Activated CD8-positive, alpha-beta memory T cell treated with anti-CD3 and anti-CD28 coated beads for 1 hour (primary cell): ENCODE measurements around the gene KAT2A.

Experiments used
- DNase-seq, 2 donors: peaks; one replicate each; pipeline ENCODE4 v3.0.0-alpha.2; 2020; ENCODE audit warnings: low read depth in 1 of 2; ENCODE audit errors: extremely low read depth in 1 of 2

The KAT2A gene

DNA sequence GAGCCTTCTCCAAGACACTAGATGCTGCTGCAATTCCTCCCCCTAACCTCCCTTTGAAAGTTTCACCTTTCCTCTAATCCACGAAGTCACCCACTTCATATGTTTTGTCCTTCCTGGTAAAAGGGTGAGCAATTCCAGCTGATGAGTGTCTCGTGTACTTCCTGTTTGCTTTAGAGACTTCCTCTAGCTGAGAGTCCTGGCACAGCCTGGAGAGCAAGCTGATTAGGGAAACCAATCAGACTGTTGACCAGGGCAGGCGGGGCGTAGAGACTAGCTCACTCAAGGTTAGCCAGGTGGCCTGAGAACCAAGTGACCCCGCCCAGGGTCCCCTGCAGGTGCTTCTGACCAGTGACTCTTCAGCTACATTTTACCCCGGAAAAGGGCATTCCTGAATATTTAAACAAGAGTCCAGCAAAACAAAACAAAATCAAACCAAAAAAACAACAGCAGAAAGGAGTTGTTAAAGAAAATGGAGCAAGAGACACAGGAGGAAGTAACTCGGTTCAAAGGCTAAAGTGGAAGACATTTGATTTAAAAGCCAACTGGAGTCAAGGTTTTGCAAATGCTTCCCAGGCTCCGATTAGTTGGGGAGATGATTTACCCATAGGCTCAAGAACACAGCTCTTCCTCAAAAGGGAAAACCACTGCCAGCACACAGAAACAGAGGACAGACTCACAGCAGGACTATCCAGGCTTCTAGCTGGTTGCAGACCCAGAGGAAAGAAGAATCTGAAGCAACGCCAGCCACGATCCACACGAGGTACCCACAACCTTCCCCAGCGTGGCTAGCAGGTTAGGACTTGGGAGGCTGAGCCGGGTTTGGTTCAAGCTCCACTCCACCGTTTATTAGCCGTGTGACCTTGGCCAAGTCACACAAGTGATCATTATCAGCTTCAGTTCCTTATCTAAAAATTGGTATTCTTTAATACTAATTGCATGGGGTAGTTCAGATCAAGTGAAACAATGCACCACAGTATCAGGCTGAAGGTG, 14.8 kb upstream of the KAT2A start:
- DNase-seq: no peak

DNA sequence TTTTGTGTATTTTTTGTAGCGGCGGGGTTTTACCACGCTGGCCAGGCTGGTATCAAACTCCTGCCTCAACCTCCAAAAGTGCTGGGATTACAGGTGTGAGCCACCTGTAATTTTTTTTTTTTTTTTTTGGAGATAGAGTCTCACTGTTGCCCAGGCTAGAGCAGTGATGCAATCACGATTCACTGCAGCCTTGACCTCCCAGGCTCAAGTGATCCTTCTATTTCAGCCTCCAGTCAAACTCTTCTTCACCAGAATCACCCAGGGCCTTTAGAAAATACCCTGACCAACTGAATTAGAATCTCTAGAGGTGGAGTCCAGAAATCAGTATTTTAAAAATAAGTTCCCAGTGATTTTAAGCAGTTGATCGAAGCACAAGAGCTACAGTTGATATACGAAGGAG, 14.0 kb upstream of the KAT2A start:
- DNase-seq: no peak

DNA sequence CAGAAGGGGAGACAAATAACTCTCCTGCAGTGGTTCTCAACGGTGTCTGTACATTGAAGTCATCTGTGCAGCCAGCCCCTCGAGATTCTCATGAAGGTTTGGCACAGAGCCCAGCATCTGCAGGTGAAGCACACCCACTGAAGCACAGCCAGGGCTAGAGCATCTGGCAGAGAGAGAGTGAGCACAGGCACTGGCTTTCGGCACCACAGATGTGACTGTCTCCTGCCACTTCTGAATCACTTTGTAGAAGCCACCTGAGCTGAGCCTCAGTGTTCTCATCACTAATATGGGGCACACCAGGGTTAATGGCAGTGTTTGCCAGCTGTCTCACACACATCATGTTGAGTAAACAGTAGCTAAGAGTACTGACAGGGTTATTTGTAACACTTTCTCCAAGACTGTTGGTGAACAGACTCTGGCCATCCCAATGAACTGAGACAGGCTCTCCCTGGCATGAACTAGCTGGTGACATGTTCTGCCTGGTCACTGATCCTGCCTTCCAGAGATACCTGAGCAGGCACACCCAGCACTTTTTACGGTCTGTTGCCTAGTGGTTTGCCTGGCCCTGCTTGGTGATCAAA, 12.4 kb upstream of the KAT2A start:
- no peak for DNase-seq

DNA sequence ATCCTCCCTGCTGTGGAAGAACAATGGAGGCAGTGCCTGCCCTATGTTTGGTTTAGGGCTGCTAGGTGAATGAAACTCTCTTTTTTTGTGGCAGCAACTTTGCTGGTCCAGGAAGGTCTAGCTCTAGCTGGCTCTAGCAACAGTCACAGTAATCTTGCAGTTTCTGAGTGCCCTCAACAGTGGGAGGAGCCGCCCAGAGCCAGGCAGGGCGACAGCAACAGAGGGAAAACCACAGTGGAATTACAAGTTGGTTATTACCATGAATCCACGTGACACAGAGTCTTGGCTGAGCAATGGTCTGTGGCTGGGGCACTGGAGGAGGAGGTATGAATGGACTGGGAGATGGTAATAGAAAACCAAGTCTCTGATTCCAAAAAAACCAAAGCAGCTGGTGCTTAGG, 11.8 kb upstream of the KAT2A start:
- no peak for DNase-seq

DNA sequence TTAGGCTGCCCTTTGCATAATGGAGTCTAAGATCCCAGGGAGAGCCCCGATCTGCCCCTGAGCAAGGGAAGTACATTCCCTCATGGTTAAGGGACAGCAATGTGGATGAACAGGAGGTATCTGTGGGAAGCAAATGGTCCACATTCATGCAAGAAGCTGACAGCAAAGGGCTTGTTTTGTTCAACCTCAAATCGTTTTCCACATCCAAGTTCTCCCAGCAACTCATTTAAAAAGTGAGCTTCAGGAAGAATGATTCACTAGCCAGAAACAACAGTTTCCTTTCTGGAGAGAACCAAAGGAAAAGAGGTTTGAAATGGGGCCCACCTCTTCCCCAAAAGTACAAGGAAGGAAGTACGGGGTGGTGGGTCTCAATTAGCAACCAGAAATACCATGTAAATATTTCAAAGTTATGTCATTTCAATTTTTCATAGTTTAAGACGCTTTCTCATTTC, 10.8 kb upstream of the KAT2A start:
- no peak for DNase-seq

DNA sequence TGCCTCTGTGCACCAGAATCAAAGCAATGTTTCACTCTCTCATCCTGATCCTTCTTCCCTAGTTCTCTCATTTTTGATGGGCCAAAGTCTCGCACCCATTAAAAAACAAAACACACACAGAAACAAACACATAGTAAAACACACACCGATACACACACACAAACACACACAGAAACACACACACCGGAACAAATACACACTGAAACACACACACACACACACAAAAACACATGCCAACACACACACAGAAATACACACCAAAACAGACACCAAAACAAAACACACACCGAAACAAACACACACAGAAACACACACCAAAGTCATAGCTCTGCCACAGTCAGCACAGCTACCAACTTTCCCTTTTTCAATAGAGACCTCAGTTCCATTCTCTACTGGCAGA, 10.1 kb upstream of the KAT2A start:
- DNase-seq: no peak

DNA sequence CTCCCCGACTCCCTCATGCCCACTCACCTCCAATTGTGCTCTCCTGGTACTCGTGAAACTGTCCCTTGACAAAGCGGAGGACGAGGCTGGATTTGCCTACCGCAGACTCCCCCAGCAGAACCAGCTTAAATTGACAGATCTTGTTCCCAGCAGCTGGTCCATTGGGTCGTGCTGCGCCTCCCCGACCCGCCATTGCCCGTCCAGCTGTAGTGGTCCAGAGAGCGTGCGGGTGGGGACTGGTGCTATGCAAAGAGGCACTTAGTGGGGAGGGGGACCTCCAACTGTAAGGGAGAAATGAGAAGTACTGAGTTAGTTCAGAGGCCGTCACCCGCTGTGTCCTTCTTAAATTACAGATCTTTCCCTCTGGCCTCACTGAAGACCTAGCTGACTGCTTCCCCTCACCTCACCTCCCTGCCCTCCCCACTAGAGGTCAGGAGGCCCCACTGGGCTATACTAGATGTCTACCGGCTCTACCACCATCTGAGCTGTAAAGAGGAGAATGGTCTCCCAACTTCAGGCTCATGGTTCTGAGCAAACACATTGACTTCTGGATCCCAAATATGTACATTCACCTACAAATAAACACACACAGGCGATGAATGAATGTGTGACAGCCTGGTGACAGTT, 9.3 kb upstream of the KAT2A start:
- no peak for DNase-seq

DNA sequence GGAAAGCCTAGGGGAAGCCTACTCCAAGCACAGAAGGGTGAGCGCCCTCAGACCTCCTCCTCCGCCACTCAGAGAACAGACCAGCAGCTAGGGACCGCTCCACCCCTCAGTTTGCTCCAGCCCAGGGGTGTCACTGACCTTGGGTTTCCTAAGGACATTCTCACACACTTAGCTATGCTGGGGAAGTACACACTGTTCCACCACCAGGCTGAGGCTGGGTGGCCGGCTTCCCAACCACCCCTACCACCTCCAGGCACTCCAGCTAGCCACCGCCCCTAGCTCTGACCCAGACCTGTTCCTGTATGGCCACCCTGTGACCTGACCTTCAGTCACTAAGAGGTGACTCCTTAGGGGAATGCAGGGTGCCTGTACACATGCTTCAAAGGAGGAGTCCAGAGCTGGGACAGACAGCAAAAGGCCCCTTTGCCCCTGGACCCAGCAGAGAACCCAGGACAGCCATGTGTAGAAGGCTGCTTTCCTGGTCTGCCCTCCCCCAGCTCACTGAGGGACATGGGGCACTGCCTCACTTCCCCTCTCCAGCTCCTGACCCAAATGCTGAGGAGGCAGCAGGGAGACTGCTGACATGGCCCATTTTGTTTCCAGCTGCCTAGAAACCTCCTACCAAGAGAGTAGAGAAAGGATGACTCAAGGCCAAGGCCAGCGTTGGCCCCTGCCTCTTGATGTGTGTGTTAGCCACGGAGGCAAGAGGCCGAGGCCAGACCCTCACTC, 8.1 kb upstream of the KAT2A start:
- DNase-seq: no peak

DNA sequence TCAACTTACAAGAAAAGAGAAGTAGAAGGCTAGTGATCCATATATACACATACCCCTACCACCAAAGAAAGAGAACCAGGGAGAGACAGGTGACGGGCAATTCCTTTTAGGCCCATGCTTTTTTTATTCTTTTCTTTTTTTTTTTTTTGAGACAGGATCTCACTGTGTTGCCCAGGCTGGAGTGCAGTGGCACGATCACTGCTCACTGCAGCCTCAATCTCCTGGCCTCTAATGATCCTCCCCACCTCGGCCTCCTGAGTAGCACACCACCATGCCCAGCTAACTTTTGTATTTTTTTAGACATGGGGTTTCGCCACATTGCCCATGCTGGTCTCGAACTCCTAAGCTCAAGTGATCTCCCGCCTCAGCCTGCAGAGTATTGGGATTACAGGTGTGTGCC, 6.2 kb upstream of the KAT2A start:
- no peak for DNase-seq

DNA sequence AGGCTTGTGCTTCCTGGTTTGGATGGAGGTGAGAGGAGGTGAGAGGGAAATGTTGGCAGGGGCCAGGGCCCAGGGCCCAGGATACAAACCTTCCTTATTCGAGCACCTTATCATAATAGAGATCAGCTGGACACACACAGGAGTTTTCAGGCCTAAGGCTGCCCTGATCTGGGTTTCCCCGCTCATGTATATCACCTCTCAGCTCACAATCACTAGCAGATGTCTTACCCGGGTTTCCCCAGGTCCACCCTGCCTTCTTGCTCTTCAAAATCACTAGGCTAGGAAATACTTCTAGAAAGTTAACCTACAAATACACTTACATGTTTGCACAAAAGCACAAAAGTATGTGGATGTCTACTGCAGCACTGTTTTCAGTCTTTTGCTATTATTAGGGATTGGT, 5.7 kb upstream of the KAT2A start:
- no peak for DNase-seq

DNA sequence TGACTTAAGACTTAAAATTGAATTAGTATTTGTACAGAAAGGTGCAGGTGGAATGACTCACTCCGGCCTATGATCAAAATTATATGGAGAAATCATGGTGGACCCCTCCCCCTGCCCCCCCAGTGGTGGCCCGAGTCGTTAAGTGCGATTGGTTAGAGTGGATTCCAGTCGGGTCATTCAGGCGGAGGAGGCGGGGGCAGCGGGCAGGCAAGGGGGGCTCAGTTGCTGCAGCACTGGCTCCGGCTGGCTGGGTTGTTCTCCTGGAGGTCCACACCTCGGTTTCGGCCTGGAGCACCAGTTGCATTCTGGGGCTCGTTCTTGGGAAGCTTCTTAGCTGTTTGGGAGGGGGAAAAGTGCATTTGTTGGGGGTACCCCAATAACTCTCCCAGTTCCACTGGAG, 4.4 kb upstream of the KAT2A start:
- no peak for DNase-seq

DNA sequence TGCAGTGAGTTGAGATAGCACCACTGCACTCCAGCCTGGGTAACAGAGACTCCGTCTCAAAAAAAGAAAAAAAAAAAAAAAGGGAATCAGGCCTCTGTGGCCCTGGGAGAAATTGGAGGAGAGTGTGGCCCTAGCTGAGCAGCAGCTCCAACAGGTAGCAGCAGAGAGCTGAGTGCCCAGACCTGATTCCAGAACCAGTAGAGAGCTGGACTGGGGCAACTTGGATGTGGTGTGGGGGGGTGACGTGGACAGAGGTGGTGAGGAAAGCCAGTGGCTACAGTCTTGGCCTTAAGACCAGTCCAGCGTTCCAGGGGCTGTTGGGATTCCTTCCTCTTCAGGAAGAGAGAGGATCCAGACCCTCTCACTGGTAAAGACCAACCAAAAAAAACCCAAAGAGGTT, 3.1 kb upstream of the KAT2A start:
- DNase-seq: no peak

DNA sequence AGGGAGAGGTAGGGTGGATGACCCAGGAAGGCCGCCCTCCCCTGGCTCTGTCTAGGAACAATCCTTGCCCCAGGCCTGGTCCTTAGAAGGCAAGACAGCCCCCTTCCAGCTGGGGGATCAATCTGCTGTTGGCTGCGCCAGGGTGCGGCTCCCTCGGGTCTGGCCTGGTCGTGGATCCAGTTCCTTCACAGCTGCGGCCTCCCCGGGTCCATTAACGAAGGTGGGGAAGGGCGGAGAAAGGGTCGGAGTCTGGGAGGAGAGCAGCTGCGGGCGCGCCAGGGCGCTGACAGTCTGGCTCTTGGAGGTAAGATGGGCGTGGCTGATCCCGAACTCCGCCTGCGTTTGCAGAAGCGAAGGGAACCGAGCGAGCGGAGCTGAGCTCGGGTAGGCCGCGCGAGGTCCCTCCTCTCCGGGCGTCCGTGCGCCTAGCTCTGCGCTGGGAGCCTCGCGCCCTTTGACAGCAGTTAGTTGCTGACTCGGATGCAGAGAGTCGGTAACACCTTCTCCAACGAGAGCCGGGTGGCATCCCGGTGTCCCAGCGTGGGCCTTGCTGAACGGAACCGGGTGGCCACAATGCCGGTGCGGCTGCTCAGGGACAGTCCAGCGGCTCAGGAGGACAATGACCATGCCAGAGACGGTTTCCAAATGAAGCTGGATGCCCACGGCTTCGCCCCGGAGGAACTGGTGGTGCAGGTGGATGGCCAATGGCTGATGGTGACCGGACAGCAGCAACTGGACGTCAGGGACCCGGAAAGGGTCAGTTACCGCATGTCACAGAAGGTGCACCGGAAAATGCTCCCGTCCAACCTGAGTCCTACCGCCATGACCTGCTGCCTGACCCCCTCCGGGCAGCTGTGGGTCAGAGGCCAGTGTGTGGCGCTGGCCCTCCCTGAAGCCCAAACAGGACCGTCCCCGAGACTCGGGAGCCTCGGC, 1.5 kb upstream of the KAT2A start, which contains the start of gene HSPB9:
HSPB9 (plus strand) TSS at position 434 of the 933 bp plus-strand sequence; CDS start at position 481, 47 bp downstream.
- DNase-seq: no peak

DNA sequence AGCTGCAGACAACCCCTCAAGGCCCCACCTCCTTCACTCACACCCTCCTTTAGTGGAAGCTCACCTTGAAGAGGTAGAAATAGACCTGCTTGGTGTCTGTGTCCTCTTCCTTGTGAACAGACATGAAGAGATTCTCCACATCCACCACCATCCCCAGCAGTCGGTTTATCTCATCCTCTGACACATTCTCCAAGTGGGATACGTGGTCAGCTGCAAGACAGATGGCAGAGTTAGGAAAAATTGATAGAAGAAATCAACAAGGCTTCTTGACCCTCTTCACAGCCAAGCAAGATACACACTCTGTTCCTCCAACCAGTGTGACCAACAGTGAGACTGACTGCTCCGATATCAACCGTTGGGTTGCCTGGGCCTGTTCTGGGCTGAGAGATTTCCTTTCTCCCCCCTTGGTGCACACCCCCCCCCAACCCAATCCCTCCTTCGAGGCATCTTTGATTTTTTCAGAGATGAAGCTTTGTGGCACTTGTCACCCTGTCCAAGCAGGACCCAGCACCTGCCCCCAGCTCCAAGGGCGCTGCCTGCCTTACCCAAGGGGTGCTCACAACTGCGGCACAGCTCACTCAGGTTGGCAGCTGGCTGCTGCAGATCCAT, 902 bp downstream of the KAT2A start:
- DNase-seq: no peak

DNA sequence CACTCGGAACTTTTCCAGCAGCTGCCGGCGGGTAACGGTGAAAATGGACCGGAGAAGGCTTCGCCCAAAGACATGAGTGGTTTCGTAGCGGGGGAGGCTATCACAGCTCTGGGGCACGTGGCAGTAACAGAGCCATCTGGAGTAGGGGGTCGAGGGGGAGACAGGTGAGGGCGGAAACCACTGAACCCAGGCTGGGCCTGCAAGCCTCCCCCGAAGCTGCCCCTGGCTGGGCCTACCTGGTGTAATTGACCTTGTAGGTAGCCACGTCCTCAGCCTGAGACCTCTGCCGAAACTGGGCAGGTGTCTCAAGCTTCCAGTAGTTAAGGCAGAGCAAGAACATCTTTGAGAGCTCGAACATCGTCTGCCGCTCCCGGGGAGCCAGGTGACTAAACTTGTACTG, 1.9 kb downstream of the KAT2A start:
- no peak for DNase-seq

DNA sequence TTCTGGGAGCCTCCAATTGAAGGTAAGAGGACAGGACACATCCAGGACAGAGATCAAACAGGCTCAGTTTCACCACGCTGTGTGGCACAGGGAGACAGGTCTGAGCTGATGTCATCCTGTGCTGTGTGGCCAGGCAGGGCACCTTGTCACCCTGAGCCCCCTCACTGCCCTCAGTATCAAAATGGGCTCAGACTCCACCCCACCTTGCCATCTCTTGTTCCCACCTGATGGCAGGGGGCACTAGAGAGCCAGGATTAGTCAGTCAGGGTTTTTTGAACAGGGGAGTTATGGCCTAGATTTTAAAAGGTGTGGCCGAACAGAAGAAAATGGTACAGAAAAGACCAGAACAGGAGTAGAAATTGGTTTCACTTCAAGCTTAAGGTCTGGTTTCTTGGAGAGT, 2.6 kb downstream of the KAT2A start:
- DNase-seq: no peak

DNA sequence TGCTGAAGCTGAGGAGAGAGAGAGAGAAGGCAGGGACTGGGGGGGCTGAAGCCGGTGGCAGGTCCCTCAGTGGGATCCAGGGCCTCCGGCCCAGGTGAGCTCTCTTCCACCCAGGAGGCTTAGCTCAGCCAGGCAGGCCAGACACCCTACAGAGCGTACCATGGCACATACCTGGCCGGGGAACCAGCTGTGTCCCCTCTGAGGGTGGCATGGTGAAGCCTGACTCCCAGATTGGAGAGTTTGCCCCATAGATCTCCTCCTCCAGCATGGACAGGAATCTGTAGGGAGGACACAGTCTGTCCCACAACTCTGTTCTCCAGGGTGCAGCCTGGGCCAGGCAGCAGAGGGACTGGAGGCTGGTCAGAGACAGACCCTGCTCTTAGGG, 3.0 kb downstream of the KAT2A start:
- no peak for DNase-seq

DNA sequence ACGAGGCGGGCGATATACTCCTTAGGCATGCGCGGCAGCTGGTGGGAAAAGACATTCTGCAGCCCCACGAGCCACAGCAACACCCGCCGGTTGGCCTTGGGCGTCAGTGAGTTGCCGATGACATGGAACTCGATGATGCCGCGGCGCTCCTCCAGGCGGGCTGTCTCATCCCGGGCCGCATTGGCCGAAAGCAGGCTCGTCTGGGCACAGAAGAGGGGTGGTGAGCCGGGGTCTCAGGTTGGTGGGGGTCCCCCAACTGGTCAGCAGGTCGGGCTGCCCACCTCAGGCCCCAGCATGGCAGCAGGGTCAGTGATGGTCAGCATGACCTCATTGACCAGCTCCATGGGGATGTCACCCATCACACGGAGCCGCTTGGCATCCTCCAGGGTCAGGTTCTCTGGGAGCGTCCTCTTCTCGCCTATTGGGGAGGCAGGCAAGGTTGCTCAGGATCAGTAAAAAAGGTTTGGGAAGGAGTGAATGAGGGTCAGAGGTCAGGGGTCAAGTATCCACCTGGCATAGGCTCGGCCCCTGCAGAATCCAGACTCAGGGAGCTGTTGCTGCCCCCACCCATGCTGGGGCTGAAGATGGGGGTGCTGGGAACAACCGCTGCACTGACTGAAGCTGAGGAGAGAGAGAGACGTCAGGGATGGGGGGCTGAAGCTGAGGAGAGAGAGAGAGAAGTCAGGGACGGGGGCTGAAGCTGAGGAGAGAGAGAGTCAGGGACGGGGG, 3.6 kb downstream of the KAT2A start:
- DNase-seq: no peak
